ENCODE data around the gene EOLA1.

Gene EOLA1

GRCh38 chrX:149504915-149505651, 35.7 kb upstream of the EOLA1 start, which contains the start of gene IDS:
TSS of gene IDS (minus strand) at chrX:149505306. CDS start at chrX:149505137, 169 bp downstream.
- TF ChIP-seq CTCF (IDR thresholded peaks at IDR 0.05; ENCODE audit: low read depth, low read length, missing control alignments), result no peak
- peak; percentile 59 for DNase-seq (ENCODE audit: low read depth)
- in situ Hi-C loops (cut with HindIII; ENCODE audit: low sequenced_read_pairs), result no loop called here
- peak within 1 kb of the TSS; percentile 57 for H3K4me3 ChIP-seq (ENCODE audit: low read depth, low read length)

- no peak overlapping the region for H3K4me3 ChIP-seq (ENCODE audit: low read depth, low read length)
- no peak for TF ChIP-seq CTCF (IDR thresholded peaks at IDR 0.05; ENCODE audit: low read depth, low read length, missing control alignments)
- in situ Hi-C loops (cut with HindIII; ENCODE audit: low sequenced_read_pairs), result no loop called here
Observed at GRCh38 chrX:149505671-149506070, 35.1 kb upstream of the EOLA1 start.

GRCh38 chrX:149506349-149506748, 34.5 kb upstream of the EOLA1 start:
- H3K4me3 ChIP-seq (ENCODE audit: low read depth, low read length), result no peak overlapping the region
- in situ Hi-C loops (cut with HindIII; ENCODE audit: low sequenced_read_pairs), result no loop called here
- no peak for TF ChIP-seq CTCF (IDR thresholded peaks at IDR 0.05; ENCODE audit: low read depth, low read length, missing control alignments)
- DNase-seq (ENCODE audit: low read depth), result no peak

More at GRCh38 chrX:149505671-149506070, 35.1 kb upstream of the EOLA1 start:
- DNase-seq (ENCODE audit: low read depth), result no peak

GRCh38 chrX:149508467-149508866, 32.3 kb upstream of the EOLA1 start:
- TF ChIP-seq CTCF (IDR thresholded peaks at IDR 0.05; ENCODE audit: low read depth, low read length, missing control alignments), result no peak
- in situ Hi-C loops (cut with HindIII; ENCODE audit: low sequenced_read_pairs), result no loop called here
- no peak for DNase-seq (ENCODE audit: low read depth)
- H3K4me3 ChIP-seq (ENCODE audit: low read depth, low read length), result no peak overlapping the region

GRCh38 chrX:149510386-149510785, 30.4 kb upstream of the EOLA1 start:
- TF ChIP-seq CTCF (IDR thresholded peaks at IDR 0.05; ENCODE audit: low read depth, low read length, missing control alignments), result peak; percentile 26
- H3K4me3 ChIP-seq (ENCODE audit: low read depth, low read length), result no peak overlapping the region
- in situ Hi-C loops (cut with HindIII; ENCODE audit: low sequenced_read_pairs), result no loop called here
- DNase-seq (ENCODE audit: low read depth), result no peak

GRCh38 chrX:149511081-149511480, 29.7 kb upstream of the EOLA1 start:
- no peak overlapping the region for H3K4me3 ChIP-seq (ENCODE audit: low read depth, low read length)
- TF ChIP-seq CTCF (IDR thresholded peaks at IDR 0.05; ENCODE audit: low read depth, low read length, missing control alignments), result no peak
- no peak for DNase-seq (ENCODE audit: low read depth)
- in situ Hi-C loops (cut with HindIII; ENCODE audit: low sequenced_read_pairs), result no loop called here
